H9 (cell line): ENCODE results near the gene AHSP. TPM values are rescaled to one million over a fixed set of nuclear protein-coding genes. Genes with fewer than 3 reads are reported as not detected.

Experiments
- DNase-seq: peaks from one replicate; pipeline ENCODE4 v3.0.0-alpha.2; 2017
- H2AFZ ChIP-seq: one replicate; pipeline ENCODE4 v1.6.1; 2013; ENCODE audit warnings: mild to moderate bottlenecking, low read length, control low read depth, moderate library complexity
- H2AK5ac ChIP-seq: 2 replicates; pipeline ENCODE4 v1.6.1; 2013; ENCODE audit warnings: low read length, control low read depth, mixed read lengths; ENCODE audit not compliant: insufficient read length
- H2BK120ac ChIP-seq: one replicate; pipeline ENCODE4 v1.6.1; 2013; ENCODE audit warnings: low read depth, mild to moderate bottlenecking, low read length, control low read depth, inconsistent platforms; ENCODE audit not compliant: poor library complexity, severe bottlenecking
- H2BK12ac ChIP-seq: 2 replicates; pipeline ENCODE4 v1.6.1; 2013; ENCODE audit warnings: low read length, control low read depth, mixed read lengths, low read depth; ENCODE audit not compliant: insufficient read length
- H2BK15ac ChIP-seq: 2 replicates; pipeline ENCODE4 v1.6.1; 2013; ENCODE audit warnings: low read depth, low read length, control low read depth
- H2BK20ac ChIP-seq: one replicate; pipeline ENCODE4 v1.6.1; 2013; ENCODE audit warnings: low read depth, mild to moderate bottlenecking, low read length, control low read depth, inconsistent platforms; ENCODE audit not compliant: poor library complexity, severe bottlenecking
- H2BK5ac ChIP-seq: 2 replicates; pipeline ENCODE4 v1.6.1; 2013; ENCODE audit warnings: low read length, control low read depth, mixed read lengths; ENCODE audit not compliant: insufficient read length
- H3K14ac ChIP-seq: 2 replicates; pipeline ENCODE4 v1.6.1; 2013; ENCODE audit warnings: low read length, control low read depth; ENCODE audit not compliant: insufficient read depth
- H3K18ac ChIP-seq: 2 replicates; pipeline ENCODE4 v1.6.1; 2013; ENCODE audit warnings: low read depth, mild to moderate bottlenecking, mixed read lengths, low read length, control low read depth; ENCODE audit not compliant: insufficient read length
- H3K23ac ChIP-seq: 2 replicates; pipeline ENCODE4 v1.6.1; 2013; ENCODE audit warnings: low read length, control low read depth, mixed read lengths, low read depth; ENCODE audit not compliant: insufficient read length
- H3K23me2 ChIP-seq: 2 replicates; pipeline ENCODE4 v1.6.1; 2013; ENCODE audit warnings: low read depth, mild to moderate bottlenecking, mixed read lengths, low read length, control low read depth; ENCODE audit not compliant: insufficient read length, poor library complexity, severe bottlenecking
- H3K27ac ChIP-seq: 2 replicates; pipeline ENCODE4 v1.5.1; 2013; ENCODE audit warnings: low read length, control low read depth, mixed read lengths, low read depth; ENCODE audit not compliant: insufficient read length
- H3K27me3 ChIP-seq: 2 replicates; pipeline ENCODE4 v1.6.1; 2013; ENCODE audit warnings: low read length, control low read depth, inconsistent platforms; ENCODE audit not compliant: insufficient read depth
- H3K4ac ChIP-seq: 2 replicates; pipeline ENCODE4 v1.6.1; 2013; ENCODE audit warnings: low read depth, mild to moderate bottlenecking, control low read depth, inconsistent platforms, low read length, moderate library complexity
- H3K4me1 ChIP-seq: 2 replicates; pipeline ENCODE4 v1.6.1; 2013; ENCODE audit warnings: low read length, control low read depth, inconsistent platforms; ENCODE audit not compliant: insufficient read depth
- H3K4me2 ChIP-seq: 2 replicates; pipeline ENCODE4 v1.6.1; 2013; ENCODE audit warnings: low read length, control low read depth, mixed read lengths; ENCODE audit not compliant: insufficient read length, insufficient read depth
- H3K56ac ChIP-seq: 2 replicates; pipeline ENCODE4 v1.6.1; 2013; ENCODE audit warnings: low read depth, mild to moderate bottlenecking, mixed read lengths, low read length, control low read depth; ENCODE audit not compliant: insufficient read length
- H3K79me1 ChIP-seq: 2 replicates; pipeline ENCODE4 v1.6.1; 2013; ENCODE audit warnings: low read depth, mild to moderate bottlenecking, moderate library complexity, low read length, control low read depth, inconsistent platforms; ENCODE audit not compliant: insufficient read depth, poor library complexity, severe bottlenecking
- H3K79me2 ChIP-seq: 2 replicates; pipeline ENCODE4 v1.6.1; 2013; ENCODE audit warnings: low read length, control low read depth, inconsistent platforms; ENCODE audit not compliant: insufficient read depth
- H3K9ac ChIP-seq: 2 replicates; pipeline ENCODE4 v1.6.1; 2013; ENCODE audit warnings: low read length, control low read depth, mixed read lengths; ENCODE audit not compliant: insufficient read length; ENCODE audit errors: extremely low read depth
- H3K9me3 ChIP-seq: one replicate; pipeline ENCODE4 v1.6.1; 2013; ENCODE audit warnings: low read depth, low read length, inconsistent platforms; ENCODE audit not compliant: control insufficient read depth
- H3T11ph ChIP-seq: one replicate; pipeline ENCODE4 v1.6.1; 2013; ENCODE audit warnings: mild to moderate bottlenecking, low read length, control low read depth, inconsistent platforms
- H4K20me1 ChIP-seq: one replicate; pipeline ENCODE4 v1.6.1; 2013; ENCODE audit not compliant: control insufficient read depth, insufficient read length, insufficient read depth
- H4K5ac ChIP-seq: 2 replicates; pipeline ENCODE4 v1.6.1; 2013; ENCODE audit warnings: low read depth, mild to moderate bottlenecking, mixed read lengths, low read length, control low read depth; ENCODE audit not compliant: insufficient read length
- H4K8ac ChIP-seq: replicated peaks from 2 replicates; pipeline ENCODE4 v1.6.1; 2013; ENCODE audit warnings: low read length, control low read depth, mixed read lengths, low read depth; ENCODE audit not compliant: insufficient read length
- H4K91ac ChIP-seq: 2 replicates; pipeline ENCODE4 v1.6.1; 2013; ENCODE audit warnings: low read depth, mild to moderate bottlenecking, moderate library complexity, mixed read lengths, low read length, control low read depth; ENCODE audit not compliant: insufficient read length
- H3K27ac Mint-ChIP-seq, 3 experiments: 2 replicates in 2 of 3; 3 replicates in 1 of 3; pipeline ENCODE4 v1.8.0; 2020 to 2021; ENCODE audit warnings: mixed read lengths in 3 of 3, mild to moderate bottlenecking in 1 of 3, moderate library complexity in 1 of 3
- H3K27me3 Mint-ChIP-seq: 2 replicates; pipeline ENCODE4 v1.8.0; 2021; ENCODE audit warnings: low read depth, mild to moderate bottlenecking, moderate library complexity, mixed read lengths
- H3K36me3 Mint-ChIP-seq, 3 experiments: 2 replicates in 2 of 3; 3 replicates in 1 of 3; pipeline ENCODE4 v1.8.0; 2020 to 2021; ENCODE audit warnings: low read depth in 3 of 3, mixed read lengths in 3 of 3; ENCODE audit not compliant: insufficient read depth in 1 of 3
- H3K4me1 Mint-ChIP-seq, 2 experiments: 2 replicates each; pipeline ENCODE4 v1.8.0; 2020; ENCODE audit warnings: mixed read lengths in 2 of 2
- H3K4me3 Mint-ChIP-seq, 2 experiments: 2 replicates in 1 of 2; 3 replicates in 1 of 2; pipeline ENCODE4 v1.8.0; 2020 to 2021; ENCODE audit warnings: mild to moderate bottlenecking in 2 of 2, mixed read lengths in 2 of 2, moderate library complexity in 1 of 2
- H3K9me3 Mint-ChIP-seq, 2 experiments: 2 replicates in 1 of 2; 3 replicates in 1 of 2; pipeline ENCODE4 v1.8.0; 2020; ENCODE audit warnings: mild to moderate bottlenecking in 2 of 2, mixed read lengths in 2 of 2, moderate library complexity in 1 of 2
- CTCF ChIP-seq: fragments of 200-600 bp; sonication (generic); conservative IDR thresholded peaks from 3 replicates; pipeline ENCODE4 v1.8.0; 2021; ENCODE audit warnings: antibody characterized with exemption, mild to moderate bottlenecking
- WGBS: extraction: QIAGEN DNeasy Blood & Tissue Kit; methylation state at CpG from one replicate; pipeline ENCODE4 v1.1.7; 2013; ENCODE audit warnings: missing lambda C conversion rate, low lambda C conversion rate, mixed read lengths; ENCODE audit not compliant: insufficient read length; ENCODE audit errors: extremely low coverage; 5-methylcytosine and 5-hydroxymethylcytosine counted together
- total RNA-seq: library from RNA; stranded (reverse); gene quantifications from 2 replicates; pipeline ENCODE4 v1.2.1, GENCODE V29; 2021

Gene AHSP
- total RNA-seq, 1 experiment from 2014 or later = not detected

DNA sequence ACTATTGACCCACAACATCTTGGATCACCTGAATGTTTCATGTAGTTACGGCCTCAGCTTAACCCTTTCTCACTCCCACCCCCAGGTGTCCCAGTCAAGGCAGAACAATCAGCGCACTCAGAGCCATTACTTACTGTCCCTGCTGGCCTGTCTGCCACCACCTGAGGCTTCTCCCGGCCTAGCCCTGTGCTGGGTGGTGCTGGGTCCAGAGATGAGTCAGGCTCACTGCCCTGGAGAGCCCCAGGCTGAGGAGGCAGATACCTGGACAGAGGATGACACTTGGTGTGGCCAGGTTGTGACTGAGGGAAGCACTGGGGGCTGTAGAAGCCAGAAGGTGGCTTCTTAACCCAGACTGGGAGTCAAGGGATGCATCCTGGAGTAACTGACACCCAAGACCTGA lies 48.7 kb upstream of the AHSP start:
- Mint-ChIP-seq H3K27me3 (peaks cover 78% of the 10 kb centered on the region), H3K36me3 (peaks cover 0 to 12% (median 0%) of the 10 kb centered on the region in 3 experiments; a peak in 3 of 7 replicates), H3K4me3 (peak overlapping the region in 1 of 2 experiments; percentile 58; a peak in 2 of 5 replicates), H3K27ac (no peak overlapping the region), H3K9me3 (no peaks in the 10 kb centered on the region; a peak in 1 of 5 replicates), H3K4me1 (peaks cover 14 to 16% of the 10 kb centered on the region in 2 experiments)
- Histone ChIP-seq H3K4me2 (no peak overlapping the region), H3K18ac (no peak overlapping the region), H3K9ac (no peak overlapping the region), H2AFZ (no peak overlapping the region), H3K56ac (no peak overlapping the region), H2BK5ac (no peak overlapping the region), H2AK5ac (no peak overlapping the region), H3K23ac (no peak overlapping the region), H3K79me1 (no peaks in the 10 kb centered on the region), H3K4ac (no peak overlapping the region), H3T11ph (no peak overlapping the region), H3K23me2 (peaks cover 12% of the 10 kb centered on the region), H2BK120ac (no peak overlapping the region), H4K91ac (no peak overlapping the region), H4K5ac (no peak overlapping the region), H3K14ac (no peak overlapping the region), H2BK15ac (no peak overlapping the region), H3K27ac (no peak overlapping the region), H3K4me1 (no peaks in the 10 kb centered on the region), H3K9me3 (no peaks in the 10 kb centered on the region), H2BK20ac (no peak overlapping the region), H4K8ac (no peak overlapping the region), H3K79me2 (no peaks in the 10 kb centered on the region), H4K20me1 (no peaks in the 10 kb centered on the region), H3K27me3 (peaks cover 1% of the 10 kb centered on the region; the same call in 1 of the 2 replicates), H2BK12ac (no peak overlapping the region)
- TF ChIP-seq CTCF = no peak
- no peak for DNase-seq
- WGBS = no CpG with 5 or more reads among the region's 3 CpGs
